ENCODE measurements around the gene RNF214. TPM values are rescaled to one million over a fixed set of nuclear protein-coding genes. Genes with fewer than 3 reads are reported as not detected.

RNF214 gene
- total and polyA plus RNA-seq, 2 of the 13 experiments (the other 11 are each of a cell fraction or from before 2014, with no cell fraction given): 10.7 to 12.6 TPM

- no peak for TF ChIP-seq PLSCR1 (CRISPR knock-in tag; IDR thresholded peaks at IDR 0.05; ENCODE audit: borderline replicate concordance)
- peak; percentile 60; the same call in 1 of the 2 replicates for TF ChIP-seq HNF1B (CRISPR knock-in tag; IDR thresholded peaks at IDR 0.05)
- no peak for TF ChIP-seq U2AF1 (optimal IDR thresholded peaks at IDR 0.05; ENCODE audit: low read depth, low read length)
- no peak for TF ChIP-seq SRSF1 (optimal IDR thresholded peaks at IDR 0.05; ENCODE audit: low read depth, low read length)
- no peak for TF ChIP-seq ZZZ3 (CRISPR knock-in tag; IDR thresholded peaks at IDR 0.05; ENCODE audit: borderline replicate concordance)
- no peak for TF ChIP-seq HHEX (CRISPR knock-in tag; IDR thresholded peaks at IDR 0.05)
- TF ChIP-seq ZBTB44 (CRISPR knock-in tag; IDR thresholded peaks at IDR 0.05): no peak
- TF ChIP-seq REL (CRISPR knock-in tag; conservative IDR thresholded peaks at IDR 0.05): 0 out of 2 replicates have a peak, but pooled peaks have one; percentile 34
- TF ChIP-seq GATAD2A (CRISPR knock-in tag; IDR thresholded peaks at IDR 0.05): no peak
- TF ChIP-seq TRIM24 (CRISPR knock-in tag; IDR thresholded peaks at IDR 0.05): no peak
- peak; percentile 95 for TF ChIP-seq NFYC (CRISPR knock-in tag; IDR thresholded peaks at IDR 0.05)
- no peak for TF ChIP-seq ZSCAN12 (CRISPR knock-in tag; IDR thresholded peaks at IDR 0.05)
- 0 out of 2 replicates have a peak, but pooled peaks have one; percentile 55 for TF ChIP-seq SNAPC4 (CRISPR knock-in tag; IDR thresholded peaks at IDR 0.05)
- TF ChIP-seq EZH2 (conservative IDR thresholded peaks at IDR 0.05; ENCODE audit: low read depth, low read length): no peak
- no peak for TF ChIP-seq DZIP1 (CRISPR knock-in tag; IDR thresholded peaks at IDR 0.05)
- TF ChIP-seq NR2F2 (IDR thresholded peaks at IDR 0.05; ENCODE audit: borderline replicate concordance, low read depth): no peak
- no peak for TF ChIP-seq DNMT3B (CRISPR knock-in tag; conservative IDR thresholded peaks at IDR 0.05)
Observed at GRCh38 chr11:117327567-117328374, 95.3 kb downstream of the RNF214 start, which contains the start of gene CEP164 (continued).

Measured in HepG2 (cell line).